NCI-H1436 treated with DMSO at 0.1 percent for 48 hours (cell line): ENCODE results near the gene RPTOR.

Experiments
- DNase-seq: peaks from one replicate; lab custom pipeline; 2025; lab: John Stamatoyannopoulos, UW

Gene RPTOR

DNA sequence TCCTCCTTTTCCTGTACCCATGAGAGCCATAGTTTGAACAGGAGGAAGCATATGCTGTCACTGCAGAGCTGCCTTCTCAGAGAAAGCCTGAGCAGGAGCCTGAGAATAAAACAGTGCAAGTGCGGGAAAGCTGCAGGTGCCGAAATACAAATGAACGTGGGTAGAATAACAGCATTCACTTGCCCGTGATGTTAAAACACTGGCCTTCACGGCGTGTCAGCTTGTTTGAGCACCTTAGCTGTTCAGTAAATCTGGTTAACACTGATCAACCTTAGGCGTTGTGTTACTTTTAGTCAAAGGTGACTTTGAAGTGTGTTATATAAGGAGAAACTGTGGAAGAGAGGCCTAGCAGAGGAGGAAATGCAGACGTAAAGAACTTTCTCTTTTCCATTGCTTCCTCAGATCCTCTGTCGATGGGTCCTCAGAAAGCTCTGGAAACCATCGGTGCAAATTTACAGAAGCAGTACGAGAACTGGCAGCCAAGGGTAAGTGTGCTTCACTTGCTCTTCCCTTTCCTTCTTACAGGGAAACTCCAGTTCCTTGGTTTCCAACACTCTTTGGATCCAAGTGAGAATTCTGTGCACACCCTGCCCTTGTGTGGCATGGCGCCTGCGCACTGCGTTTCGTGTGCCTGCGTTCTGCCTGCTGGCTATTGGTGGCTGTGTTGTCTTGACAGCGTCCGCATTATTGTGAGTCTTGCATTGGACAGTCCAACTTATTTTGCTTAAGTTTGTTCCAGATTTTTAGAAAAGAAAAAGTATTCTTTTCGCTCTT is 98.9 kb downstream of the RPTOR start:
- DNase-seq = no peak

DNA sequence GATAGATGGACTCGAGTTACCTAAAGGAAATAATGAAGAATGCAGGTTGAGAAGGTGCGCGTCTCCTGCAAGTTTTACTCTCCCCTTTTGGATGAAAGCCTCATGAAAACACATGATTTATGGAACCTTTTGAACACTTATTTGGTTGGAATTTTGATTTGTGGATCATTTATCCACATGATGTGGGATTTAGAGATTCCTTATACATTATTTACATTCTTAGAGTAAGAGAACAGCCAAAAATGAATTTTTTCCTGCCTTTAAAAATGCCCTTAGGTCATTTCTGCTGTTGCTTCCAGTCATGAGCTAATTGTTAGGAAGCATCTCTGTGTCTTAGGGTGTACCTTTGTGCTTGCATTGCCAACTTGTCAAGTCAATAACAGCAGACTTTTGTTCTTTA is 99.9 kb downstream of the RPTOR start:
- no peak for DNase-seq

DNA sequence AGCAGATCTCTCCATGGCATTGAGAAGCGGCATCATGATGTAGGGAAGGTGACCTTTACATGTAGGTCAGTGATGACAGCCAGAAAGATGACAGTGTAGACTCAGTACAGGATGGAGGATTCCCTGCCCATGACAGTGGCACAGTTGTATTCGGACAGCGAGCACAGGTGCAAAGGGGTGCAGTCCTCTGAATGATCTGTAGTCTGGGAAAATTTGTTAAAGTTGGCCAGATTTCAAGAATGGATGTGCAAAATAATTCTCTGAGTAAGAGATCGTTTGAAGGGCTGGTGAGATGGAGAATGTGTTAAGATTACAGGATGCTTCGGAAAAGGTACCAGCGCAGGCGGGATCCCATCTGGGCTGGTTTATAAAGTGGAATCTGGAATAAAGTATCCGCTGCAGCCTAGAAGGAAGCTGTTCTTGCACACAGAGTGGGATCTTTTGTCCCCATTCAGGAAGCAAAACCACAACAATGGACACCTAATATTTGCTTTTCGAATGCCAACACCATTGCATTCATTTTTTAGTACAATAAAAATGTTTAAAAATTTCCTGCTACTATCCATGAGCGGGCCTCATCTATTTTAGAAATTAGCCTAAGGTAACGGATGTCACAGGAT is 101.2 kb downstream of the RPTOR start:
- DNase-seq = no peak

GRCh38 chr17:80646328-80646727 is 101.7 kb downstream of the RPTOR start:
- DNase-seq = no peak

DNA sequence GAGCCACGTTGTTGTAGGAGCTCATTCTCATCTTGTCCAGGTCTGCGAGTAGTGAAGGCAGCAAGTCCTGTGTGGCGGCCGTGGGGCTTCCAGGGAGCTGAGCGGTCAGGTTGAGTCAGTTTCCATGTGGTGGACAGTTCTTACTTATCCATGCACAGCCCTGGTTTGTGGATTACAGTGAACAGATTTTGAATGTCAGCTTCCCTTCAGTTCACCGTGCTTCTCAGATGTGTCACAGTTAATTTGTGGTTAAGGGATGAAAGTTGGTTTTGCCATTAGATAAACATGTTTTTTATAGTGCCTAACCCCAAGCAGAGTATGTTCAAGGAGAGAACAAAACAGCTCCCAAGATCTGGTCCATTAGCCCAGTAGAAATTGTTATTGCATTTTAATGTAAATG is 103.1 kb downstream of the RPTOR start:
- no peak for DNase-seq

DNA sequence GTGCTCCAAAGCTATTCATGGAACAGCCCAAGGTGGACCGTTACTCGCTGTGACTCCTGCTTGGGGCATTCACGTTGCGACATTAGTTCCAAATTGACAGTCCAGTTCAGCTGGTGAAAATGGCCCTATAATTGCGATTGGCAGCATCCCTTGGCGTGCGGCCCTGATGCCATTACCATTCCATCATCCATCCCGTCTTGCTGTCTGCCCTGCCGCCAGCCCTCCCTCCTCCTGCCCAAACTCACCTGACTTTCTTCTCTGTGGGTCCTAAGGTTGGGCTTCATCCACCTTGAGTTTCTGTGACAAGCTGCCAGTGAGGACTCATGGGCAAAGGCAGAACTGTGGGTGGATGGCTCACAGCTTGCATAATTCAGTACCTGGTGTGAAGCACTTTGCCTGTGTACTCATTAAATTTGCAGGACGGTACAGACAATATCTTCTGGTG is 104.6 kb downstream of the RPTOR start:
- DNase-seq = no peak

DNA sequence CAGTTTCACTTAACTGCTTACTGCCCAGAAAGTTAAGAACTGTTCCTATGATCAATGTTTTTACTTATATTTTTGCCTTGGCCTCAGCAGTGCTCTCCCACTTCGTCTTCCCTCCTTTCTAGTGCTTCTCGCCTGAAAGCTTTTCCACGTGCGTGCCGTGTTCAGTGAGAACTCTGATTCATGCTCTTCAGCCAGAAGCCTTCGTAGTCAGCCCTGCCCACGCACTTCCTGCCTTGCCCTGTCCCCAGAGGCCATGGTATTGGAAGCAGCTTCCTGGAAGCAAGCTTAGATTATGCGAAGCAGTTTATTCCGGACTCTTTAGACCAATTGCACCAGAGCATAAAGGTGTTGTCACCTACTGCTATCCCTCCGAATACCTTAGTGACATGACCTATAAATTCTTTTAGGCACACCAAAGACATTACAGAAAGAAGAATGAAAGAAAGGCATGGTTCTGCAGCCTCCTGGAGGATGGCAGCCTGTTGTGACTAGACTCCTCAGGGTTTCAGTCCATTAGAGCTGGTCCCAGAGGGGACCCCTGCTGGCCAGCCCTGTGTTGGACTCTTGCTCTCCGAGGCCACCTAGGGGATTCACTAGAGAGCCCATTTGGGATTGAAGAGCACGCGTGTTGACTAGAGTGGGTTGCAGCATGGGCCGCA is 105.2 kb downstream of the RPTOR start:
- no peak for DNase-seq

DNA sequence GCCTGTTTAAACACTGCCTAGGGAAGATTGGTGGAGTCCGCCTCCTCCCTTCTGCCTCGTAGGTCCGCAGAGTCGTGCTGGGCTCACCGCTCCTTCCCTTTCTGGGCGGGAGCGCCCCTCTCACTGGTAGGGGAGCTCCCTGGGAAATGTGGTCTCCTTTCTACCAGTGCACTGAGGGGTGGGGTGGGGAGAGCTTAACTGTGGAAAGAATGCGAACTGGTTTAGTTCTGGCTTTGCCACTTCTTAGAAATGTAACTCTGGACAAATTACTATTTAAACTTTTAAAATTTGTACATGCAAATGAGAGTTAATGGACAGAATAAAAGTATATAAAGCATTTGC is 105.7 kb downstream of the RPTOR start:
- no peak for DNase-seq

DNA sequence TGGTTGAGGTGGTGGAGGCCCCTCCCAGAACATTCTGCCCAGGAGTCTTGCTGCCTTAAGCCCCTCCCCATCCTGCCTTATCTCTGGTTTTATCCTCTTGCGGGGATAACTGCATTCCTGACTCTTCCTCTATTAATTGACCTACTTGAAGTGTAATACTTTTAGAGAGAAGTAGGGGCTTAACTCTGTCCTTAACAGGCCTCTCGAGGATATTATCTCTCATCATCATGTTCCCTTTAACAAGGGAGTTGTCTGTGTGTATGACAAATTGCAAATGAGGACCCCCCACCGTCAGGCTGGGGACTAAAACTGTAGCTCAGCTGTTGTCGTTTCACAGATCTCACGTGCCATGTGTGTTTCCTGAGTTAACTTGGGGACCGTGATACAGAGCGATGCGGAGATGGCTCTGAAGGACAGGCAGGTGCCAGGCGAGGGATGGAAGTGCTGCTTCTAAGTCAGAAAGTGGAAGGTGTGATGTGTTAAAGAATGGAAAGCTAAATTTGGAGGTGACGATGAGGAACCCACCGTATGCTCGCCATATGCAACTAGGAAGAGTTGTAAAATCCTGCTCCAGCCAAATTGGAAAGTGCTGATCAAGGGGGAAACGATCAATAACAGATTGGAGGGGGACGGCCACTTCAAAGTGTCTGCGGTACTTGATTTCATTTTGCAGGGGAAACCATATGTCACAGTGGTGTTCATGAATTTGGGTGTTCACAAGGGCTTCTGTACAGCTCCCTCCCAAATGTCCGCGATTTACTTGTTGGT is 106.3 kb downstream of the RPTOR start:
- no peak for DNase-seq

GRCh38 chr17:80652756-80653330 is 108.2 kb downstream of the RPTOR start:
- no peak for DNase-seq

GRCh38 chr17:80653856-80654255 is 109.2 kb downstream of the RPTOR start:
- no peak for DNase-seq

DNA sequence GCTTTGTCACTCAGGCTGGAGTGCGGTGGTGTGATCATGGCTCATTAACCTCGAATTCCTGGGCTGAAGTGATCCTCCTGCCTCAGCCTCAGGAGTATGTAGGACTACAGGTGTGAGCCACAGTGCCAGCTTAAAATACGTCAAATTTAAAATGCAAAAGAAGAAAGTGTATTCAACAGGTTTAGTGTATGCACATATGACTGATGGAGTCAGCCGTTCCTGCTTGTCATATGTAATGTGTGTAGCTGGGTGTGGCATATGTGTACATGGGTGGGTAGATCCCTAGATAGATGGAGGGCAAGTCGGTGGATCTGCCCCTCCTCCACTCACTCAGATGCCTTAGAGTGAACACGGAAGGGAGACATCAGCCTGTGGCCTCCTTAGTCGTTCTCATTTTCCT is 111.0 kb downstream of the RPTOR start:
- no peak for DNase-seq

GRCh38 chr17:80656590-80656989 is 112.0 kb downstream of the RPTOR start:
- no peak for DNase-seq

GRCh38 chr17:80657561-80657960 is 112.9 kb downstream of the RPTOR start:
- no peak for DNase-seq

- no peak for DNase-seq
These were observed 114.2 kb downstream of the RPTOR start for GRCh38 chr17:80658821-80659220.

GRCh38 chr17:80659651-80660050 is 115.0 kb downstream of the RPTOR start:
- DNase-seq = no peak

DNA sequence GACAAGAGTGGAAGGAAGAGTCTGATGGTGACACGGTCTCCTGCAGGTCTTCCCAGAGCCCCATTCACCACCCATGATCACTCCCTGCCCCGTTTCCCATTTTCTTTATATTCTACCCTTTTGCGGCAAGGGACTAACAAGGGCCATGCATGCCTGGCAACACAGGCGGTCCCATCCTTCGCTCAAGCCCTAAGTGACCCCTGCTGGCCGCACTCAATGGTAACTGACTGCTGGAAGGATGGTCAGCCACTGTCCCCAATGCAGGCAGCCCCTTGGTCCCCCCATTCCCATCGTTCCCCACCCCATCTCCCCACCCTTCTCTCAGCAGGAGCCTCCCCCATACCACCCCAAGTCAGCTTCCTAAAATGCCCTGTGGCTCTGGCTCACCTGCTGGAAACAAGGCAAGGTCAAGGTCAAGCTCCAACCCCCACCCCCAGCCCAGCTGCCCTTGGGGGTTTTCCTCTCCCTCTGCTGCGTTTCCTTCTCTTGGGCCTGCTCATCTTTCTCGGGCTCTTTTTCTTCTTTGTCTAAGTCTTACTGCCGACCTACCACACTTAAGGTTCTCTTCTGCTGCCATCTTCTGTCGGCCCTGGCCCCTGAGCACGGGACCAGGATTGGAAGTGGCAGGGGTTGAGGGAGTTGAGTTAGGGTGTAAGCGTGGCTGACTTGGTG is 116.0 kb downstream of the RPTOR start:
- no peak for DNase-seq

- no peak for DNase-seq
These were observed 117.9 kb downstream of the RPTOR start for GRCh38 chr17:80662557-80662956.

DNA sequence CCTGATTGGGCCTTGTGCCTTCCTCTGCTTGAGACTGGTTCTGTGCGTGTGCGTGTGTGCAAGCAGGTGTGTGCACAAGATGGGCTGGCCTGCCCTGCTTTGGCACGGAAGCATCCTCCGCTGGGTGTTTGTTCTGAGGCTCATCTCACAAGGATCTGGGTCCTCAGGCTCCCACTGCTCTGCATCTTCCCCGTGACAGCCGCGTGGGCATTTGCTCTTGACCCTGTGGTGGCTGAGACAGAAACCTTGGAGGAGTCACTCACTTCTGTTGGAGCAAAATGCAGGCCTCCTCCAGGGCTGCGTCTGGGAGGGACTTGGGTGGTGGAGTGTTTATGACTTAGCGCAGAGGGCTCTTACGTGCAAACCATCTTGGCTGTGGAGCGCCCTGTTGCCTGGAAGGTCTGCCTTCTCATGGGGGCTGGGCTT is 119.2 kb downstream of the RPTOR start:
- DNase-seq = no peak

- DNase-seq = no peak
These were observed 119.7 kb downstream of the RPTOR start for GRCh38 chr17:80664217-80664790.

- DNase-seq = no peak
These were observed 121.2 kb downstream of the RPTOR start for GRCh38 chr17:80665792-80666191.
